Stimulated activated CD4-positive, alpha-beta T cell treated with anti-CD3 and anti-CD28 coated beads, Interleukin-1b, Interleukin-23, amount 100 ng/mL, for 24 hours (primary cell): ENCODE measurements around the gene TDRD5.

Experiments
- DNase-seq, 4 experiments: peaks; one replicate each; pipeline ENCODE4 v3.0.0-alpha.2; 2020; ENCODE audit warnings: low read depth in 4 of 4, low spot score in 1 of 4

Gene TDRD5, protein sequence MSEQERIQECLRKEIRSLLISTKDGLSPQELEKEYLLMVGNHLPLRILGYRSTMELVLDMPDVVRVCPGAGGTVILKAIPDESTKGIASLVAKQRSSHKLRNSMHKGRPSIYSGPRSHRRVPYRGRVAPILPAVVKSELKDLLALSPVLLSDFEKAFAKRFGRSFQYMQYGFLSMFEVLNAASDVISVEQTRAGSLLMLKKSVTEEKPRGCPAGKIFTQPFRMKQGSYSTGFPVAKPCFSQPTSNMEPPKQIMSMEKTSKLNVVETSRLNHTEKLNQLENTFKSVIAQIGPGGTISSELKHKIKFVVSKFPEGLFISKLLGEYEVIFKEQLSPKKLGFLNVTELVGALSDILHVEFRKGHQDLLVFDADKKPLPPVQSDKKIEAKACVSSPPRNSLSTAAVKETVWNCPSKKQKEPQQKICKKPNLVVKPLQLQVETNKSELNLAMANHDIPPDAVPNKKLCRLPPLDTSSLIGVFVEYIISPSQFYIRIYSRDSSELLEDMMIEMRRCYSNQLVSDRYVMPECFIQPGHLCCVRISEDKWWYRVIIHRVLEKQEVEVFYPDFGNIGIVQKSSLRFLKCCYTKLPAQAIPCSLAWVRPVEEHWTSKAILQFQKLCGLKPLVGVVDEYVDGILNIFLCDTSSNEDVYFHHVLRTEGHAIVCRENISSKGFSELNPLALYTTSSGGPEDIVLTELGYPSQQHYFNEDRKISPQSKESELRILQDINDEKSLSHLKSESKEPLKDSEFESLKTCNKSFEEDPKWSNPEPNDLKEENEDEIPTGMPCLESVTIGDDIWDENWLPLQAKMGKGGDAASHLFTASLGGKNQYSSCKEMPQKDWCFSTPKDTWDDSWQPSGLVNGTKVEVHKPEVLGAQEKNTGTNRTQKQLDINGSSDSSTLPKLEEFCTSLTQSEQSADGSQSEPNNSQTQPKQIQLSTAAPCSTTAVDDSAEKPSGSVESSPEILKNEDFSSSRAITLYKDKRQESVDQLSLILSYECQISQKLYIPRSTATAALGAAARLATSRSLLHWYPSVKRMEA

DNA sequence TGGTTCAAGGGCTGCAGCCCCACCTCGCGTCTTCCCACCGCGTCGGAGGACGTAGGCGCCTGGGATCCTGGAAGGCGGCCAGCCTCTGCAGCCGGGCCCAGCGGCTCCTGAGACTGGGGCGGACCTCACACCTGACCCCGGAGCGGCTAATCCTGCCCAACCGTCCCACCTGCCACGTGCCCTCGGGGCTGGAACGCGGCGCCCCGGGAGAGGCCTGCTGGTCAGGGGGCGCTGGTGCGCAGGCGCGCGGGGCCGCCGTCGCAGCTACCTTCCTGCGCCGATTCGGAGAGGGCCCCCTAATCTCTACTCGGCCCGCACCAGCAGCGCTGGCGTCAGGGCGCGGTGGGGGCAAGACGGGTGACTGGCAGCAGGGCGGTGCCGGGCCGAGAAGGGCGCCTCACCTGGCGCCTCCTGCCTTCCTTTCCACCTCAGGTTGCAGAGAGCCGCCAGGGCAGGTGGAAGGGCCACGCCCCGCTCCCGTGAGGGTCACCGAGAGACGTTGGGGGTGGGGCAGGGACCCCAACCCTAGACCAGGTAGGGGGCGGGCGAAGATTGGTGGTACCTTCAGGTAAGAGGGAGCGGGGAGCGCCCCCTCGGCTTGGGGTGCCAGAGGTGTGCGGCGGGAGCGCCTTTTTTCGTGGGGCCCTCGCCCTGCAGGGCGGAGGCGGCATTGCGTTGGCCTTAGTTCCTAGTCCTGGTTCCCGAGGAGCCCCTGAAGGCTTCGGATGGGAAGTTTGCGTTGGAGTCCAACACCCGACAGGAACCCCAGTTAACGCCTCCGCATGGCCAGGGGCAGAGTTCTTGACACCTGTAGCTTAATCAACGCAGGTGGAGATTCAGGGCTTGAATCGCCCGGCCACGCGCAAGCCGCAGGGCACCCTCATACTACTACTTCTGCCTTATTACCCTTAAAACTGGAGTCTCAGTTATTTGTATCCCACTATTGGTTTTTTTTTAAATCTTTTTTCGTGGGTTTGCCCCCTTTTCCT, at the start of gene TDRD5:
Gene TDRD5, plus strand, starts transcription at position 241 of the 989 bp plus-strand sequence. CDS start 784 bp downstream, outside the sequence.
- DNase-seq = no peak

DNA sequence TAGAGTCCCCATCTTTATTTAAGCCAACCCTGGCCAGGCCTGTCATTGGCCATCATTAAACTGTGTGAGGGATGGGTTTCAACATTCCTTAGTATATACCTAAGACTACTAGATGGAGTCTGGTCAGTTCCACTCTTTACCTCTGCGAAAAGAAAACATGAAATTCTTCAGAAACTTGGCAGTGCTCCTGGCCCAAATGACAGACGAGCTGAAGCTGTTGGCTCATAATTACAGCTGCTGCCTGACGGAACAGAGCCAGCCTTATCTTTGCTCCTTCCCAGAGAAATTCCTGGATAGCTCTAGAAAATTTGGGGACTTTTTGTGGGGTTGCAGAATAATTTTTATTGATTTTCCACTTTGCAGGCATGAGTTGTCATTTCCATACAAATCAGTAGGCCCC, 46.3 kb upstream of the TDRD5 start:
- no peak for DNase-seq

DNA sequence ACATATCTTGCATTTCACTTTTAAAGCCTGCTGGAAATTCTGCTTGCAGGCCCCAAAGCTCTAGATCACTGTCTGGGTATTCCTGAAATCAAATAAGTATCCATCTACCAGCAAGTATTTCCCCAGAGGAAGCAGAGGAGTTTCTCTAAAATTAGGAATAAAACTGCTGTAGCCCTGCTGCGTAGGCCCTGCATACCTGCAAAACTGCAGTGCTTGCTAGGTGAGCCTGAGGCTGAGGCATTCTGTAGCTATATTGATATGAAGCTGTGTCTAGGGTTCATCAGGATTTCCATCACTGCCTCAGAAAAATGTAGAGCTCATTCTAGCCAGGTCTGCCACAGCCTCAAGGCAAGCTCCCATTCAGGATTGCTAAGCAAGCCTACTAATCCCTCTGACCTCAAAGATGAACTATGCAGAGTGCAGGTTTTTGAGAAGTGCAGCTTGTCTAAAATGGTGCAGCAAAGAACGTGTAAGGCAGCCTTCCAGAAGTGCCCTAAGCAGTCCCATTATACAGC, 44.6 kb upstream of the TDRD5 start:
- no peak for DNase-seq

DNA sequence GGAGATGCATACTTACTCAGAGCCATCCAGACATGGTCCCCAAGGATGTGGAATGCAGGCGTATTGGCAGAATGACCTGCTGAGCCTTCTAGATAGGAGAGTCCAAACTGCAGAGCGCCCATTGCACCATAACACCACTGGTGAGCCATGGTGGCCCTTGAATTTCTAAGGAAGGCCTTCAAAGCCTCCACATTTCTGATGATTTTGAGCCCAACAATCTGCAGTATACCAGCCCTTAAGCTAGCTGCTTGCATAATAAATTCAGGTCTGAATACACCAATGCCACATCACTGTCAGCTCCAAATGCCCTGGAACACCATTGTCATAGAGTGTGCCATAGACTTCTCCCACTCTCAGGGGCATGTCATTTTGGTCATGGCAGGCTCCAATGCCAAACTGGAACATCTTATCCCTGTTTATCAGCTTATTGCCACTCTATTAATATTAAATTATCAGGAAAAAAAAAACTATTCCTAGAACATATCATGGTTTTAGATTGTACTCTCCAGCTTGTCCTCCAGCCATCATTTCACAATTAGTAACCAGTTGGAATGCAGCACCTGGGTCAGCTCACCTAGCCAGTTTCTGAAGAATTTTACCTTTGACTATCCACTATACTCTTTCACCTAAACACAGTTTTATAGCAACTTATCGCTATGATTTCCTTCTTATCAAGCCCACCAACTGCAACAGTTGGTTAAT, 42.8 kb upstream of the TDRD5 start:
- DNase-seq = no peak

DNA sequence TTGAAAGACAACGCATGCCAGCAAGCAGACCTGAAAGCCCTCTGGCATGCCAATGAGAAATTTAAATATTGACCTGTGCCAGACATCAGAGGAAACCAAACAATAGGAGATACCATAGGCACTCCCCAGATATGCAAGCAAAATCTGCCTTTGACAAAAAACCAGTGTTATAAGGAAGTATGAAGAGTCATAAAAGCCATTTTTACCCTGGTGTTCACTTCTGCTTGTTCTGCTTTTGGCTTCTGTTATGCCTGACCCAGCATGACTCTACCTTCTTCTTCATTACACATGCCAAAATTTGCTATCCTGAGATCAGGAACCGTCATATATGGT, 42.3 kb upstream of the TDRD5 start:
- DNase-seq = no peak

DNA sequence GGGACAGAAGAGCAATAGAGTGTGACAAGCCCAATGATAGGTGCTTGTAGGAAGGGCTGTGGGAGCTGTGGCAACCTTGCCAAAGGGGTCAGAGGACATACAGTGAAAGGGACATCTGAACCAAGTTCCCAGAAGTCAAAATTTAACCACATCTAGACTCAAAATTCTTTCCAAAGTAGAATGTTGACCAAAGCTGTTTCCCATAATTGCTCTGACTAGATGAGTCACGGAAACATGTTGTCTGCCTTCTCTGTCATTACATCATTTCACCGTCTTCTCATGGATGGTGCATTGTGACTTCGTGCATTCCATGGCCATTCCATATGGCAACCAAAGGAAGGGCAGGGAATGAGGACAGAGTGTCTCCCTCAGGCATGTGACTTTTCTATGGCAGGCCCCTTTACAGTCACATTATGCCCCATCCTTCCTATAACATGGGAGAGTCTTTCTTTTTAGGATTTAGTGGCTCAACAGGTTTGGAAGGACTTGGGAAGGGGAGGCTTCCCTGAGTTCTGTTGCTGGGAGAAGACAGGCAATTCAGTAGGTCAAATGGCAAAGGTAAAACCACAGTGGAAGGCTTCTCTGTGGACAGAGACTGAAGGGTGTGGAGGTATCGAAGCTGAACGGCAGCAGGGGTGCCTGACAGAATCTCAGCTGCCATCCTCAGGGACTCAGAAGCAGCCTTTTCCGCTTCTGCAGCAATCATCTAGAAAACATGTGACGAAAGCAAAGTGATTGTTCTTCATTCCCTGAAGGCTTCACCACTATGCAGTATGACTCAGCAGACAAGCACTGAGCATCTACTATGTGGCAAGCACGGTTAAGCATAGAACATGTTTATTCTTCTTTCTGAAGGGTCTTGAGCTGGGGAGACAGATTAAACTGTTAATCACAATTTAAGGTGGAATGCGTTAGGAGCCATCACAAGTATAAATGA, 40.6 kb upstream of the TDRD5 start:
- no peak for DNase-seq

DNA sequence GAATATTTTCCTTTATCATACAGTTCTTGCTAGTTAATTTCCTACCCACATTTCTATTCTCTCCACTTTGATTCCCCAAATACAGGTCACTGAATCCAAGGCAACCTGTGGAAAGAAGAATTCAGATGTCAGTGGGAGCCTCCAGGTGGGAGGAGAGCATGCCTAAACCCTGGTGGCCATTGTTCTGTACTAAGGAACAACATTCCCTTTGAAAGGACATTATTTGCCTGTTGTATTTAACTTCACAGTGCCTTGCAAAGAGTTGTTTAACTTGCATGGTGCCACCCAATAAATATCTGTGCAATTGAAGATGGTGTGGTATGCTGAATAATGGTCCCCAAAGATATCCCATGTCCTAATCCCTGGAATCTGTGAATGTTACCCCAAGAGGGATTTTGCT, 37.2 kb upstream of the TDRD5 start:
- DNase-seq = no peak

DNA sequence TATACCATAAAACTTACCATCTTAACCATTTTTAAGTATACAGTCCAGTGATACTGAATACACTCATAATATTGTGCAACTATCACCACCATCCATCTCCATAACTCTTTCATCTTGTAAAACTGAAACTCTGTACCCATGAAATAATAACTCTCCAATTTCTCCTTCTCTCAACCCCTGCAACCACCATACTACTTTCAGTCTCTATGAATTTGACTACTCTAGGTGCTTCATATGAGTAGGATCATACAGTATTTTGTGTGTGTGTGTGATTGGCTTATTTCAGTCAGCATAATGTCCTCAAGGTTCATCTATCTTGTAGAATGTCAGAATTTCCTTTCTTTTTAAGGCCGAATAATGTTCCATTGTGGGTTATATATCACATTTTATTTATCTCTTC, 33.6 kb upstream of the TDRD5 start:
- no peak for DNase-seq

DNA sequence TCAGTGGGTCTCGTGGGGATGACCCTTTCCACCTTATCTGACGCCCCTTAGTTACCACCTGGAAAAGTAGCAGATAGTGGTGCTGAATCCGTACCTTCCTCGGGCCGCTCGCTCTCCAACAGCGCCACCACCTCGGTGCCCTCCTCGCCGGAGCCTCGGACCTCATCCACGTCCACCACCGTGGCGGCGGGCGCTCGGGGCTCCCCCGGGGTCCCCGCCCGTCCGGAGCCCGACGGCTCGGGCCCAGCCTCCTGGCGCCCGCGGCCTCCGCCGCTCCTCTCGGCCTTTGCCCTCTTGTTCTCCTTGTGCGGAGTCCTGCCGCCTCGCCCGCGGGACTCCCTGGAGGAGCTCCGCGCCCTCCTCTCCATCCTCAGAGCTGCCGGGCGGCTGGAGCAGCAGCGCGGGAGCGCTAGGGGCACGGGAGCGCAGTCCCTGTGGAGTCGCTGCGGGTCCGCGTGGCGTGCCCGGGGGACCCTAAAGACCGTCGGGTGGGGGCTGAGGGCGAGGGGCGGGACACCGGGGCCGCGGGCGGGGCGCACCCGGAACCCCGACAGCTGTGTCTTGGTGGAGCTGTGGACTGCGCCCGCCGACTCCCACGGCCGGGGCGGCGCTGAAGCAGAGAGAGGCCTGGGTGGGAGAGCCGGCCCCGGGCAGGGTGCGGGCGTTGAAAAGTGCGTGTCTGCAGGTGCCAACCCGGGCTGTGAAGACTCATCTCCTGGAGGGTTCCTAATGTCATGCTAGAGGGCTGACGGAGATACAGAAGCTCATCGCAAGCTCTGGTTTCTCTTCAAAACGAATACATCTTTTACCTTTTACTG, 15.9 kb upstream of the TDRD5 start, which contains the start of gene NPHS2:
Gene NPHS2, minus strand, starts transcription at position 452 of the 818 bp plus-strand sequence. Its CDS starts 84 bp downstream, at position 368.
- no peak for DNase-seq

DNA sequence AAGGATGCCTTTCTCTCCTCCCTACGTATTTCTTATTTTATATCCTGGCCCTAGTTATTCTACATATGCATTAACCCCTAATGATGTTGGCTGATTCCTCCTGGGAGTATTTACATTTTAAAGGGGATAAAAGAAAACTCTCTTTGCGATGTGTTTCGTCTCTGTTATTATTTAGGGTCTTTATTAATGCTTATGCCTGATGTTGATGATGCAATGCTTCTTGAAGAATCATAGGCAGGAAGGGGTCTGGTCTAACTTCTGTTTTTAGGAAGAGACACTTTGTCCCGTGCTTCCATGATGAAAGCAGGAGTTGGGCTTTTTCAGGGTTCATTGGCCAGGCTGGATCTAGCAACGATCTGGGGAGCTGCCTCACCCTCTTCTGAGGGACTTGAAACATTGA, 15.1 kb upstream of the TDRD5 start:
- no peak for DNase-seq

DNA sequence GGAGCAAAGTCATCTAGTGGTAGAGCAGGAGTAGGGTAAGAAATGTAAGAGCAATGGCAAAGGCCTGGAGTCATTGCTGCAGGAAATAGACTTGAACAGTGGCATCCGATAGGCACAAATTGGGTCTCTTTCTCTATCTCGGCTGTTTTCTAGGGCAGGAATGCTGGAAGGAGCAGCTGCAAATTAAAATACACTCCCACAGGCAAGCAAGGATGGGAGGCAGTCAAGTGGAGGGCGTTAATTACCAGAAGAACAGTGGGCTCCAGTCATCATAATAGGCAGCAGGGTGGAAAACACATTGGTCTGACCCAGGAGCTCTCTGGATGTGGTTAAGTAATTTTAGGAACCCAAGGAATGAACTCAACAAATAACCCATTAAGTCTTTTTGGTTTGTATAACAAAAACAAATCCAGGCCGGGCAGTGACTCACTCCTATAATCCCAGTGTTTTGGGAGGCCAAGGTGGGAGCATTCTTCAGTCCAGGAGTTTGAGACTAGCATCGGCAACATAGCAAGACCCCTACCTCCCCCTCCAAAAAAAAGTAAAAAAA, 7.8 kb upstream of the TDRD5 start:
- no peak for DNase-seq

DNA sequence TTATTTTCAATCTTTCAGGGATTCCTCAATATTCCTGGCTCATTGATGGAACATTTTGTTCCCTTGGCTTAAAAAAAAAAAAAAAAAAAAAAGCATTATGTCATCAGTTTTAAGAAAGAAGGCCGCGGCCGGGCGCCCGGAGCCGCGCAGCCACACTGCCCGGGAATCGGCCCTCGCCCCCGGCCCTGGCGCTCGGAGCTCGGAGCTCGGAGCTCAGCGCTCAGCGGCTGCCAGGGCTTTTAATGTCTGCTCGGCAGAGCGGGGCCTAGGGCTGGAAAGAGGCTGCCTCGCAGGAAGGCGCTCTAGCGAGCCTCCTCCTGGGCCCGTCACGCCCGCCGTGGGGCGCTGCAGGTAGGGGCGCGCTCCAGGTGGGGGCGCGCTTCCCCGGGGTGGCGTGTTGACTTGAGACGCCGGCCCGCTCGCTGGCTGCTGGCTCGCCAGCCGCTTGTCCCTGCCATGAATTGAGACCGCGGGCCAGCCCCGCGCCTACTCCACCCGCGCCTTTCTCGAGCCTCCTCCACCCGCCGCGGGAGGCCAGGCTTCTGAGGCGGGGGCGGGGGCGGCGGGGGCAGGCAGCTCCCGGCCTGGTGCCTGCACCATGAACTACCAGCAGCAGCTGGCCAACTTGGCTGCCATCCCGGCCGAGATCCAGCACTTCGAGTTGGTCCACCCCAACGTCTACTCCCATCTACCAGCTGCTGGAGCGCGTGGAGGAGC, 5.4 kb upstream of the TDRD5 start:
- no peak for DNase-seq

DNA sequence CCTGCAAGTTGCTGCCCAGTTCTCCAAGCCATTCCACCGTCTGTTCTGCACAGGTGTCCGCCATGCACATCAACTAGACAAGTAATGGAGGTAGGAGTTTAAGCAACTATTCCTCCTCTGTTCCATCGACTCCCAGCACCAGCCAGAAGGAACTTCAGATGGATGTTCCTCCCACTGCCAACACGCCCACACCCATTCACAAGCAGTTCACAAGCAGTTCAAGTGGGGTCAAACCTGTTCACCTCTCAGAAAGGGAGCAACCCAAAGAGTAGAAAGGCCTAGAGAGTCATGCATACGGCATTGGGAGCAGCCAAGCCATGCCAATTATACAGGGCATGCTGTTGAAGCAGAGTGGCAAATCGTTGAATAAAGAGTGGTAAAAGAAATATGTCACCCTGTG, 4.3 kb upstream of the TDRD5 start:
- no peak for DNase-seq

DNA sequence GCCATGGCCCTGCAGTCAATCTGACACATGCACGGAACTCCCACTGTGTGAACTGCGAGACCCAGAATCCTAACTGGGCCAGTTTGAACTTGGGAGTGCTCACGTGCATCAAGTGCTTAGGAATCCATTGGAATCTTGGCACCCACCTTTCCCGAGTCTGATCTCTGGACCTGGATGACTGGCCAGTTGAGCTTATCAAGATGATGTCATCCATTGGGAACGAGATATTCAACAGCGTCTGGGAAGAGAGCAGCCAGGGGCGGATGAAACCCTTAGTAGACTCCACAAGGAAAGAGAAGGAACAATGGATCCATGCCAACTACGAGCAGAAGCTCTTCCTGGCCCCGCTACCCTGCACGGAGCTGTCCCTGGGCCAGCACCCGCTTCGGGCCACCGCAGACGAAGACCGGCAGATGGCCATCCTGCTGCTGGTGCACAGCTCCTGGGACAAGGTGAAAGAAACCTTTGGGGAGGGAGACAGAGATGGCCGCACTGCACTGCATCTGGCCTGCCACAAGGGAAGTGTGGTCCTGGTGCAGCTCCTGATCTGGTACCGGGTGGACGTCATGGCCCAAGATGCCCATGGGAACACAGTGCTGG, 3.1 kb upstream of the TDRD5 start:
- no peak for DNase-seq

DNA sequence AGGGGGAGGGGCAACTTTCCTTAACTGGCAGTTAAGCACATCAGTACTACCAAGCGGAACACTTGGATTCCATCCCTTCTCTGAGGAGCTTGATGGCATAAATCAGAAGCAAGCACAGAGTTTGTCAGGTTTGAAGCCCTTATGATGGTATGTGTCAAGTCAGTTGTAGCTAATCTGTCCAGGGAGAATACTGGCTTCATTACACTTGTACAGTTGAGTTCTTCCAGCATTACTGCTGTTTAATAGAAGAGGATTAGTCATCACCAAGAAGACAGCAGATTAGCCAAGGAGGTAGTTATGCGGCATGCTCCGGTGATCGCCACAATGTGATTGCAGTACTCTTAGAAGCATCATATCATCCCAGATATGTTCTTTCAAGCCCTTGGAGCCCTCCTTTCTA, 2.1 kb upstream of the TDRD5 start:
- DNase-seq = no peak

DNA sequence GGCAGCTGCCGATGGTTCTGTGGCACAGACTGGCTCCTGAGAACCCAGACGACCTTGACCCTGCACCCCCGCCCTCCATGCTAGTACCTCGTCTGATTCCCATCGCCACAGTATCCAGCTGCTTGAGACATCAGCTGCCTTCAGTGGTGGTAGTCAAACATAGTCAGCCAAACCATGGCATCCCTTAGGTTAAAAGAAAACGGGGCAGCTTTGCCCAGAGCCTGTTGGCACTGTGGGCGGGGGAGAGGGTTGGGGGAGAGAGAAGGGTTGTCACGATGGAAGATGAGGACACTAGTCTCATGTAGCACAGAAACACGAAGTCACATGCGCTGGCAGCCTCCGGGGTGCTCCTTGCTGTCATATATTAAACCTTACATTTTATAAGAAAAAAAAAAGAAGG, 961 bp upstream of the TDRD5 start:
- DNase-seq = no peak

DNA sequence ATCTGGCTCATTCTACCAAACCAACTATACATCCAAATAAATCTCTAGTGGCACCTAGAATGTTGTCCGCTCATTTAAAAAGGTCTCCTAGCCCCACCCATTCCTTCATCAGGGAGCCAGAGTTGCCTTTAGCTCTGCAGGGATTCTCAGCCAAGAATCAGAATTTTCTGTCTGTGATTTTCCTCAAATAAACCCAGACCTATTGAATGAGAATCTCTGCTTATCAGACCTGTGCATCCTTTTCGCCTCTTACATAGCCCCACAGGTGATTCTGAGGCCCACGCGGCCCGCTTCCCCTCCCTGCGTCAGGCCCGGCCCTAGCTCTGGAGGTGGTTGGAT, 410 bp upstream of the TDRD5 start:
- DNase-seq = no peak
